D341Med (cell line): ENCODE measurements around the gene TTLL11.
A peak's percentile ranks its signal among the peaks of the same experiment; 100 is the strongest.

Source experiments
- DNase-seq: peaks from one replicate; pipeline ENCODE4 v3.0.0; 2012; ENCODE audit warnings: low spot score

Gene TTLL11

GRCh38 chr9:122051351-122052321, 41.5 kb downstream of the TTLL11 start:
- no peak for DNase-seq

- no peak for DNase-seq
Observed at GRCh38 chr9:122050167-122050566, 42.9 kb downstream of the TTLL11 start.

- DNase-seq: no peak
Observed at GRCh38 chr9:122042056-122042455, 51.1 kb downstream of the TTLL11 start.

- no peak for DNase-seq
Observed at GRCh38 chr9:122040561-122041242, 52.4 kb downstream of the TTLL11 start.

- DNase-seq: no peak
Observed at GRCh38 chr9:122039234-122039633, 53.9 kb downstream of the TTLL11 start.

- DNase-seq: no peak
Observed at GRCh38 chr9:122036988-122037387, 56.1 kb downstream of the TTLL11 start.

- no peak for DNase-seq
Observed at GRCh38 chr9:122036408-122036807, 56.7 kb downstream of the TTLL11 start.

GRCh38 chr9:122033775-122034373, 59.2 kb downstream of the TTLL11 start:
- DNase-seq: no peak

- no peak for DNase-seq
Observed at GRCh38 chr9:122032346-122032745, 60.8 kb downstream of the TTLL11 start.

GRCh38 chr9:122031776-122032175, 61.3 kb downstream of the TTLL11 start:
- DNase-seq: no peak

- DNase-seq: no peak
Observed at GRCh38 chr9:122031157-122031556, 62.0 kb downstream of the TTLL11 start.

- DNase-seq: no peak
Observed at GRCh38 chr9:122030357-122030756, 62.8 kb downstream of the TTLL11 start.

GRCh38 chr9:122029898-122030297, 63.2 kb downstream of the TTLL11 start:
- no peak for DNase-seq

- DNase-seq: no peak
Observed at GRCh38 chr9:122028089-122028488, 65.0 kb downstream of the TTLL11 start.

- no peak for DNase-seq
Observed at GRCh38 chr9:122020398-122020797, 72.7 kb downstream of the TTLL11 start.

- DNase-seq: no peak
Observed at GRCh38 chr9:122016744-122017143, 76.4 kb downstream of the TTLL11 start.

- DNase-seq: no peak
Observed at GRCh38 chr9:122016309-122016708, 76.8 kb downstream of the TTLL11 start.

- no peak for DNase-seq
Observed at GRCh38 chr9:122015170-122015821, 77.8 kb downstream of the TTLL11 start.

GRCh38 chr9:122011818-122012498, 81.2 kb downstream of the TTLL11 start:
- no peak for DNase-seq

- no peak for DNase-seq
Observed at GRCh38 chr9:122008559-122008958, 84.5 kb downstream of the TTLL11 start.

GRCh38 chr9:122007837-122008236, 85.3 kb downstream of the TTLL11 start:
- no peak for DNase-seq

- DNase-seq: peak; percentile 66
Observed at GRCh38 chr9:122005597-122005996, 87.5 kb downstream of the TTLL11 start.
